ENCODE data around the gene PITPNC1. TPM values are rescaled to one million over a fixed set of nuclear protein-coding genes. Genes with fewer than 3 reads are reported as not detected.
A peak's percentile ranks its signal among the peaks of the same experiment; 100 is the strongest.
"Not testable (repeated sequence)": the region's sequence is repeated elsewhere in the genome, so short reads cannot be mapped to it uniquely, and the experiment has no call there.

The PITPNC1 gene
- total RNA-seq, 1 experiment from 2014 or later, result 6.3 TPM

- no peak for DNase-seq (ENCODE audit: low read depth)
- in situ Hi-C loops (cut with HindIII; ENCODE audit: low pct_unique_long_range_greater_than_20kb, low sequenced_read_pairs), result no loop called here
These were observed 316.7 kb downstream of the PITPNC1 start for GRCh38 chr17:67693811-67694210.

DNA sequence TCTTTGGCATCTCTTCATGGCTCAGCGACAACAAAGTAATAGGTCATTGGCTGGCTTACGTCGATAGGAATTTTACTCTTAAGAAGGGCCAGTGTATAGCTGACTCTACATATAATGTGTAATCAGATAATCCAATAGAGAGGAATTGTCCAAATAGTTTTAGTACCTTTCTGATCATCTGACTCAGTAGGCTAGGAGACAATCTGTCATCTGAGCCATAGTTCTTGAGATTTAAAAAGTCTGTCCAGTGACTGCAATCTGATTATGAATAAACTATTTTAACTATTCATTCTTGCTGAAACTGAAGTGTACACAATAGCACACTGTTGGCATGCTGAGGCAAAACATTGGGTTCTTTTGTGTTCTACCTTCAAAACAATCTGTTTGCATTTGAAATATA is 319.3 kb downstream of the PITPNC1 start:
- no peak for DNase-seq (ENCODE audit: low read depth)
- in situ Hi-C loops (cut with HindIII; ENCODE audit: low pct_unique_long_range_greater_than_20kb, low sequenced_read_pairs), result no loop called here

DNA sequence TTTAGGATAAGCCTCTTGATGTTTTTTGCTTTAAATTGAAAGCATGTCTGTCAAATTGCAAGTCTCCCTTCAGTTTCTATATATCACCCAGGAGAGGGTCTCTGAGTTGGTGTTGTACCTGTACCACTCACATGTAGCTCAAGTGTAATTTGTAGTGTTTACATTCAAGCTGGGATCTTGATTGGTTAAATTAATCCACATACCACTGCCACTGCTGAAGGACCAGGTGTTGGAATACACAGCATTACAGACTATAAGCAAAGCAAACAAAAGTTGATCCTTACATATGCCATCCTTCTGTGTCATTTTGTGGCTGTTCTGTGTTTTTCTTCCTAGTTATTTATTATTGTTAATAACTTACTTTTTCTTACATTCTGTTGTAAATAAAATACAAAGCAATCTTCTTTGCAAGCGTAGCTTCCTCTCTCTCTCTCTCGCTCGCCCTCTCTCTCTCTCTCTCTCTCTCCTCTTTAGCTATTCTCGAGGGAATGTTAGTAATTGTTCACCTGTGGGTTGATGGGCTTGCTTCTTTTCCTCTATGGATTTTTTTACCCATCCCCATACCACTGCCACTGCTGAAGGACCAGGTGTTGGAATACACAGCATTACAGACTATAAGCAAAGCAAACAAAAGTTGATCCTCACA is 319.9 kb downstream of the PITPNC1 start:
- in situ Hi-C loops (cut with HindIII; ENCODE audit: low pct_unique_long_range_greater_than_20kb, low sequenced_read_pairs), result no loop called here
- peak; percentile 35 for DNase-seq (ENCODE audit: low read depth)

DNA sequence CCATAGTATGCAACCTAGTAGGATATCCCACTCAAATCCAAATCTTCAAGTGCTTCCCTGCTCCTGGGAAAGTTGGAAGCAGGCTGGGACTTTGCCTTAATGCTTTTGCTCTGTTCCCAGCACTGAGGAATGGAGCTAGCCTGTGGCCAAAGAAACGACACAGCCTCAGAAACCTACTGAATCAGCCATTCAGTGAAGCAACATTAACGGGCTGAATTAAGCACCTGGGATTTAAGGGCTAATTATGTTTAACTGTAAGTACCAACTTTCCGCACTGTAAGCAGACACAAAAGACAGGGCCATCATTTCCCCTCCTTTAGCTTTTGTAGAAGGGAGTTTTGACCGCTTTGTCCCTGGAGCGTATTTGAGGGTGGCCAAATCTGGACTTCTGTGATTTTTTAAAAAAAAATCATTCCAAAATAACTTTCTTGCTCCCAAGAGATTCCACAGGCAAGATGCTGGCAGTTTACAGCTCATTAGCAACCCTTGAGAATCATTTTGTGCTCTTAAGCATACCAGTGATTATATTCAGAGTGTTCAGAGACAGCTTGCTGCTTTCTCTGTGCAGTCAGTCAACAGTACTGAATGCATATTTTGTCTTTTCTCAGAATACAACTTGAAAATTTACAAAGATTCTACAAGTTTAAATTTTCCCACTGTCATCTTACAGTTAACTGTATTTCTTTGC is 323.1 kb downstream of the PITPNC1 start:
- DNase-seq (ENCODE audit: low read depth), result no peak
- in situ Hi-C loops (cut with HindIII; ENCODE audit: low pct_unique_long_range_greater_than_20kb, low sequenced_read_pairs), result no loop called here

- in situ Hi-C loops (cut with HindIII; ENCODE audit: low pct_unique_long_range_greater_than_20kb, low sequenced_read_pairs), result no loop called here
- DNase-seq (ENCODE audit: low read depth), result no peak
These were observed 323.6 kb downstream of the PITPNC1 start for GRCh38 chr17:67700725-67701119.

GRCh38 chr17:67702861-67703260 is 325.8 kb downstream of the PITPNC1 start:
- DNase-seq (ENCODE audit: low read depth); in situ Hi-C loops (cut with HindIII; ENCODE audit: low pct_unique_long_range_greater_than_20kb, low sequenced_read_pairs): not testable (repeated sequence)

- no peak for DNase-seq (ENCODE audit: low read depth)
- in situ Hi-C loops (cut with HindIII; ENCODE audit: low pct_unique_long_range_greater_than_20kb, low sequenced_read_pairs), result no loop called here
These were observed 330.4 kb downstream of the PITPNC1 start for GRCh38 chr17:67707442-67707841.

DNA sequence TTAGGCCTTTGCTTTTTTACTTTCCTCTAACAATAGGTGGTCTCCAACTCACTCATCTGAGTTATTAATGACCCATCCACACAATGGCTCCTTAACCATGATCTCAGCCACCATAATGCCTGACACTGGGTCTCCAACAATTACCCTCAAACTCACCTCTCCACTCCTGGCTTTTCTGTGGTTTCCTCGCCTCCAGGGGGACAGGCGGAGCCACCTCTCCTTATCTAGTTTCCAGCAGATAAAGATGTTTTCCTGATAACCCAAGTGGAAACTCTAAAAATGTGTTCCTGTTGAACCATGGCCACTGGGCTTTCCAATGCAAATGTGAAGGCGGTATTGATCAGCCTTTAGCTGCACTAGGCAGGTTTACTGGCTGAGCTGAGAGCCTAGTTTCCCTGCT is 331.3 kb downstream of the PITPNC1 start:
- in situ Hi-C loops (cut with HindIII; ENCODE audit: low pct_unique_long_range_greater_than_20kb, low sequenced_read_pairs), result no loop called here

GRCh38 chr17:67711916-67712315 is 334.8 kb downstream of the PITPNC1 start:
- no peak for DNase-seq (ENCODE audit: low read depth)
- in situ Hi-C loops (cut with HindIII; ENCODE audit: low pct_unique_long_range_greater_than_20kb, low sequenced_read_pairs), result no loop called here

More for the DNA sequence above, 331.3 kb downstream of the PITPNC1 start:
- DNase-seq (ENCODE audit: low read depth), result no peak

DNA sequence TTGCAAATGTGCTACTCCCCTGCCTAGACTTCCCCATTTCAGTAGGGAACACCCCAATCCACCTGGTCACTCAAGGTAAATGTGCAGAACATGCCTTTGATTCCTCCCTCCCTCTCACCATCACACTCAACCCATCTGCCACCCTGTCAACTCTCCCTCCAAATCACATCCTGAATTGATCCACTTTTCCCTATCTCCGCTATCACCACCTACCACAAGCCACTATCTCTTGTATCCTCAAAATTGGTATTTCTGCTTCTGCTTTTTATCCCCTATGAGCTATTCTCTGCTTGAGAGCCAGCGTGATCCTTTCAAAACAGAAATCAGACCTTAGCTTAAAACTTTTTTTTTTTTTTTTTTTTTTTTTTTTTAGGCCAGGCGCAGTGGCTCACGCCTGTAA is 335.3 kb downstream of the PITPNC1 start:
- in situ Hi-C loops (cut with HindIII; ENCODE audit: low pct_unique_long_range_greater_than_20kb, low sequenced_read_pairs), result no loop called here
- no peak for DNase-seq (ENCODE audit: low read depth)

DNA sequence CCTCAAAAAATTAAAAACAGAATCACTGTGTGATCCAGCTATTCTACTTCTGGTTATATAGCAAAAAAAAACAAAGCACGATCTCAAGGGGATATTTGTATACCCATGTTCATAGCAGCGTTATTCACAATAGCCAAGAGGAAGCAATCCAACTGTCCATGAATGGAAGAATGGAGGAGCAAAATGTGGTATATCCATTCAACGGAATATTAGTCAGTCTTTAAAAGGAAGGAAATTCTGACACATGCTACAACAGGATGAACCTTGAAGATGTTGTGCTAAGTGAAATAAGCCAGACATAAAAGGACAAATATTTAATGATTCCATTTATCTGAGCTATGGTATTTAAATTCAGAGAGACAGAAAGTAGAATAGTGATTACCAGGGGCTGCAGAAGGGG is 336.1 kb downstream of the PITPNC1 start:
- in situ Hi-C loops (cut with HindIII; ENCODE audit: low pct_unique_long_range_greater_than_20kb, low sequenced_read_pairs), result no loop called here
- DNase-seq (ENCODE audit: low read depth), result no peak

GRCh38 chr17:67716405-67716798 is 339.3 kb downstream of the PITPNC1 start:
- in situ Hi-C loops (cut with HindIII; ENCODE audit: low pct_unique_long_range_greater_than_20kb, low sequenced_read_pairs), result no loop called here
- DNase-seq (ENCODE audit: low read depth), result no peak

DNA sequence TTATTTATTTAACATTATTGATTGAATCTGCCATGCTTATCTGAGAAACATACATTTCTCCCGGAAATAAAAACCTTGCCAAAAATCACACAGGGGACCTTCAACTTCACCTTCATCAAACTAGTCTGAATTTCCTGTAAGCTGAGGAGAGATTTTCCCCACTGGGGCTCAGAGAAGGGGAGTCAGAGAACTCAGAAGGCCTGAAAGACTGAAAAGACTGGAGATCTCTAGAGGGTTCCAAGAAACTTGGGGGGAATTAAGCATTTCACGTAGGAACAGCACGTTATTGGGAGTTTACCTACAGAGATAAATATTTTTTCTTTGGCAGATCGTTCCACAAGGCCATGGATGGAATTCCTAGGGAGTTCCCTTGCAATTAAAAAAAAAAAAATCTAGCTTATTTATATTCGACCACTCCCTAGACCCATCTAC is 340.1 kb downstream of the PITPNC1 start:
- in situ Hi-C loops (cut with HindIII; ENCODE audit: low pct_unique_long_range_greater_than_20kb, low sequenced_read_pairs), result no loop called here

DNA sequence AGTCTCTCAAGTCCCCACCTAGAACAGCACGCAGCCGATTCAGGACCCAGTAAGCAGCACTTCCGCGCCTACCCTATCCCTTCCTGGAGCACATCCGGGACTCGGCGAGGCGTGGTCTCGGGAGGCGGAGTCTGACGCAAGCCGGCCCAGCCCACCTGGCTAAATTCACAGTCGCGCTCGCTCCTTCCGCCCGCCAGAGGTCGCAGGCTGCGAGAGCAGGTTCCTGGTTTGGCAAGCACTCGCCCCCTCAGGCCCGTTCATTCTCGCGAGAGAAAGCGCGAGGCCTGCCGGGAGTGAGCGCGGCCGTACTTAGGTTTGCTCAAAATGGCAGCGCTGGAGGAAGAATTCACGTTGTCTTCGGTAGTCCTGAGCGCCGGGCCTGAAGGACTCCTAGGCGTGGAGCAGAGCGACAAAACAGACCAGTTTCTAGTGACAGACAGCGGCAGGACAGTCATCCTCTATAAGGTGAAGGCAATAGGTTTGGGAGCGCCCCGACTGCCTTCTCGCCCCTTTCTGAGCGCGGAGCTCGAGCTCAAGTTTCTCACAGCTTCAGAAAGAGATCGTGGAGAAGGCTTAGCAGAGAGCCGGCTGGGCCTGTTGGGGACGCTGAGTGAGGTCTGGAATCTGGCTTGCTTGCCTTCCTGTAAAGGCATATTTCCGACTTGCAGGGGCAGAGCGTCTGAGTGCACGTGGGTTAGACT is 340.7 kb downstream of the PITPNC1 start, which contains the start of gene NOL11:
Gene NOL11, plus strand, starts transcription at position 313 of the 701 bp plus-strand sequence. Its CDS starts 12 bp downstream, at position 325.
- peak; percentile 99 for DNase-seq (ENCODE audit: low read depth)

More for the DNA sequence above, 340.1 kb downstream of the PITPNC1 start:
- no peak for DNase-seq (ENCODE audit: low read depth)

DNA sequence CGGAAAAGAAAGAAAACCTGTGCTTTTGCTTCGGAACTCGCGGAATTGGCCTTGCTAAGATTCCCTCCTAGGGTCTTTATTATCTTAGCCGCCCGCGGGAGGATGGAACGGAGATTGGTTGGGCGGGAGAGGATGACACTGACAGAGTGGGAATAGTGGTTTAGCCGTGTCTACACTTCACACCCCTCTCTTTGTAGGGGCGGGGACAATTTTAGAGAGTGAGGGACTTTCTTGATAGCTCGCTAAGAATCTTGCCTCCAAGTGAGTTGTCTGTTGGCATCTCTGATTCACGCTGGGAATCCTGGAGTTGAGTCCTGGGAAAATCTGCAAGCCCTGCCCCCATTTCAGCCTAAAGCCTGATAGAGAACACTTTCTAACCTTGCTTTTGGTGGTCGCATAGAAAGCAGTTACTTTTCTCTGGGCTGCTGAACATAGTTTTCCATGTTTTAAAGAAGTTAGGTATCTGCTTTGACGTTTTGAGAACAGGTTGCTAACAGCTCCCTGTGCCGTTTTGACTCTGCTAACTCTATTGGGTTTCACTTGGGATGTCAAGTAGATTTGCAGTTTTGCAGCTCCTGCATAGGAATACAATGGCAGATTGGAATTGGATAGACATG is 341.4 kb downstream of the PITPNC1 start:
- peak; percentile 23 for DNase-seq (ENCODE audit: low read depth)
- in situ Hi-C loops (cut with HindIII; ENCODE audit: low pct_unique_long_range_greater_than_20kb, low sequenced_read_pairs), result no loop called here

More for the DNA sequence above, 340.7 kb downstream of the PITPNC1 start, which contains the start of gene NOL11:
- in situ Hi-C loops (cut with HindIII; ENCODE audit: low pct_unique_long_range_greater_than_20kb, low sequenced_read_pairs), result no loop called here

DNA sequence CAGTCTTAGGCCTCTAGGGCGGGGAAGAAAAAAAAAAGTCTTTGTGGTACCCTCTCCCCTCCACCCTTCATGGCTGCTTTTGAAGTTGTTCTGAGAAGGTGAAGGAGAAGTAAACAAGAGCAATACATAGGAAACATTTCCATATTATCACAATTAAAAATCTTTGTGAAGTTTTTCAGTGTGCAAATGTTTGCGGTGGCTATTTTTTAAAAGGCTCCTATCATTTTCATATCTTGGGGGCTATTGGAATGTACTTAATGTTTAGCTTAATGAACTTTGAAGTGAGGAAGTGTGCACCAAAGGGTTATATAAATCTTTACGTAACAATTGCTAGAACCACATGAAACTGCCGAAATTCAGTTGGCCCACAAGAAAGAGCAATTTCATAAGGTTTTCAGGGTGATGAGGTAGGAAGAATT is 348.3 kb downstream of the PITPNC1 start:
- in situ Hi-C loops (cut with HindIII; ENCODE audit: low pct_unique_long_range_greater_than_20kb, low sequenced_read_pairs), result no loop called here
- DNase-seq (ENCODE audit: low read depth), result no peak

- DNase-seq (ENCODE audit: low read depth), result no peak
- in situ Hi-C loops (cut with HindIII; ENCODE audit: low pct_unique_long_range_greater_than_20kb, low sequenced_read_pairs), result no loop called here
These were observed 348.7 kb downstream of the PITPNC1 start for GRCh38 chr17:67725807-67726206.

DNA sequence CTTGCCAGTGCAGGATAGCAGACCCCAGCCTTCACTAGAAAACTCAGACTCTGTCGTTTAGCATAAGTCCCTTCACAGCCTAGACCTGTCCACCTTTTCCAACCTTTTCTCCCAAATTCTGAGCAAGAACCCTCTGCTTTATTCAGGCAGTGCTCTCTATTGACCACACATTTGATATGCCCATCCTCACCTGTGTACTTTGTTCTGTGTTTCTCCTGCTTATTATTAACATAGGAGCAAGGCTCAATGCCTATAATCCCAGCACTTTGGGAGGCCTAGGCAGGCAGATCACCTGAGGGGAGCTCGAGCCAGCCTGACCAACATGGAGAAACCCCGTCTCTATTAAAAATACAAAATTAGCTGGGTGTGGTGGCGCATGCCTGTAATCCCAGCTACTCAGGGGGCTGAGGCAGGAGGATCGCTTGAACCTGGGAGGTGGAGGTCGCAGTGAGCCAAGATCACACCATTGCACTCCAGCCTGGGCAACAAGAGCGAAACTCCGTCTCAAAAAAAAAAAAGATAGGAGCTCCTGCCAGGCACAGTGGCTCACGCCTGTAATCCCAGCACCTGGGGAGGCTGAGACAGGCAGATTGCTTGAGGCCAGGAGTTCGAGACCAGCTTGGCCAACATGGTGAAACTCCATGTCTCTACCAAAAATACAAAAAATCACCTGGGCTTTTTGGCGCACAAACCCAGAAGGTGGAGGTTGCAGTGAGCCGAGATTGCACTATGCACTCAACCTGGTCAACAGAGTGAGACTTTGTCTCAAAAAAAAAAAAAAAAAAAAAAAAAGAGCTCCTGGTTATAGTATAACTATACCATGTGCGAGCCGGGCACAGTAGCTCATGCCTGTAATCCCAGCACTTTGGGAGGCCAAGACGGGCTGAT is 350.3 kb downstream of the PITPNC1 start:
- DNase-seq (ENCODE audit: low read depth); in situ Hi-C loops (cut with HindIII; ENCODE audit: low pct_unique_long_range_greater_than_20kb, low sequenced_read_pairs): not testable (repeated sequence)

Data from Caki2 (cell line).